A549 (cell line): ENCODE results near the gene HDAC6. TPM values are rescaled to one million over a fixed set of nuclear protein-coding genes. Genes with fewer than 3 reads are reported as not detected.

Experiments
- ATAC-seq, 2 experiments: fragments of 200-7000 bp in 1 of 2; fragments of >200 bp in 1 of 2; cut with Nextera tagmentation in 1 of 2; cut with Tn5 transposase in 1 of 2; 3 replicates each; pipeline versions ENCODE4 v1.8.0 to v1.9.1; 2018 to 2020; ENCODE audit warnings: mild to moderate bottlenecking in 1 of 2, moderate library complexity in 1 of 2
- CTCF ChIA-PET: fragments of 300-600 bp; sonication (Branson Sonifier 250); formaldehyde crosslinking; extraction: SDS; loops from one replicate; lab custom pipeline; 2021; ENCODE audit warnings: antibody characterized with exemption, inconsistent platforms; lab: Yijun Ruan, JAX
- POLR2A ChIA-PET: fragments of 350-600 bp; formaldehyde crosslinking; extraction: SDS; loops from one replicate; lab custom pipeline; 2021; ENCODE audit warnings: antibody characterized with exemption, inconsistent platforms; lab: Yijun Ruan, JAX
- DNase-seq, 2 experiments: peaks; one replicate each; pipeline versions ENCODE4 v3.0.0 to v3.0.0-alpha.2; 2011 to 2016; ENCODE audit warnings: low read depth in 1 of 2, low spot score in 1 of 2
- FAIRE-seq: peaks from 2 replicates; lab custom pipeline; 2011; peaks lifted over from hg19 to GRCh38; lab: Jason Lieb, UNC
- H3K27ac ChIP-seq, 2 experiments: fragments of >200 bp; sonication (Bioruptor Twin); formaldehyde crosslinking; 3 replicates each; pipeline ENCODE4 v1.5.1; 2016 to 2017
- H3K4me1 ChIP-seq: fragments of >200 bp; sonication (Bioruptor Twin); formaldehyde crosslinking; 3 replicates; pipeline ENCODE4 v1.6.1; 2016
- H3K4me2 ChIP-seq: fragments of >200 bp; sonication (Bioruptor Twin); formaldehyde crosslinking; 3 replicates; pipeline ENCODE4 v1.6.1; 2016
- H3K4me3 ChIP-seq: fragments of >200 bp; sonication (Bioruptor Twin); formaldehyde crosslinking; 3 replicates; pipeline ENCODE4 v1.5.1; 2016
- H3K9me3 ChIP-seq: fragments of >200 bp; sonication (Bioruptor Twin); formaldehyde crosslinking; 3 replicates; pipeline ENCODE4 v1.6.1; 2016
- CBX2 ChIP-seq: fragments of 200-600 bp; sonication (generic); IDR thresholded peaks from 2 replicates; pipeline ENCODE4 v1.6.1; 2016; ENCODE audit warnings: low read depth, mild to moderate bottlenecking, borderline replicate concordance
- CBX8 ChIP-seq: fragments of 200-600 bp; sonication (generic); IDR thresholded peaks from 2 replicates; pipeline ENCODE4 v1.6.1; 2016
- E2F6 ChIP-seq: IDR thresholded peaks from 2 replicates; pipeline ENCODE4 v1.6.1; 2012; ENCODE audit warnings: low read depth, borderline replicate concordance
- EHF ChIP-seq: fragments of 250-450 bp; sonication (Bioruptor Pico); IDR thresholded peaks from 2 replicates; pipeline ENCODE4 v1.5.0; 2020; ENCODE audit warnings: mild to moderate bottlenecking
- EHMT2 ChIP-seq: fragments of 200-600 bp; sonication (generic); IDR thresholded peaks from 2 replicates; pipeline ENCODE4 v1.6.1; 2016; ENCODE audit warnings: antibody characterized with exemption, low read depth, mild to moderate bottlenecking, moderate library complexity
- ESRRA ChIP-seq: fragments of 150-350 bp; IDR thresholded peaks from 2 replicates; pipeline ENCODE4 v1.6.1; 2014; ENCODE audit warnings: mild to moderate bottlenecking, low read length, borderline replicate concordance
- GATA3 ChIP-seq: IDR thresholded peaks from 2 replicates; pipeline ENCODE4 v1.6.1; 2012; ENCODE audit warnings: borderline replicate concordance
- HDAC2 ChIP-seq: fragments of 200-600 bp; sonication (generic); IDR thresholded peaks from 2 replicates; pipeline ENCODE4 v1.6.1; 2016
- HES2 ChIP-seq: fragments of >200 bp; sonication (Bioruptor Twin); formaldehyde crosslinking; IDR thresholded peaks from 2 replicates; pipeline ENCODE4 v1.6.1; 2016
- HEYL ChIP-seq: fragments of 250-450 bp; sonication (Bioruptor Pico); IDR thresholded peaks from 2 replicates; pipeline ENCODE4 v1.8.0; 2021; ENCODE audit warnings: mild to moderate bottlenecking, moderate library complexity
- HMGXB4 ChIP-seq: fragments of 250-450 bp; sonication (Bioruptor Pico); IDR thresholded peaks from 2 replicates; pipeline ENCODE4 v1.5.0; 2021; ENCODE audit warnings: mild to moderate bottlenecking, moderate library complexity, borderline replicate concordance
- HOXB13 ChIP-seq: fragments of 250-450 bp; sonication (Bioruptor Pico); IDR thresholded peaks from 2 replicates; pipeline ENCODE4 v1.5.0; 2020; ENCODE audit warnings: low read depth, mild to moderate bottlenecking, moderate library complexity
- HOXB5 ChIP-seq: fragments of 250-450 bp; sonication (Bioruptor Pico); IDR thresholded peaks from 2 replicates; pipeline ENCODE4 v1.5.0; 2020; ENCODE audit warnings: mild to moderate bottlenecking, moderate library complexity
- JUNB ChIP-seq: fragments of >200 bp; sonication (Bioruptor Twin); formaldehyde crosslinking; IDR thresholded peaks from 2 replicates; pipeline ENCODE4 v1.6.1; 2016
- KDM1A ChIP-seq: fragments of 200-600 bp; sonication (generic); IDR thresholded peaks from 2 replicates; pipeline ENCODE4 v1.6.1; 2016; ENCODE audit warnings: low read depth, mild to moderate bottlenecking
- NFE2L2 ChIP-seq: fragments of 150-350 bp; conservative IDR thresholded peaks from 2 replicates; pipeline ENCODE4 v1.6.1; 2014; ENCODE audit warnings: low read length
- PHF8 ChIP-seq: fragments of 200-600 bp; sonication (generic); IDR thresholded peaks from 2 replicates; pipeline ENCODE4 v1.6.1; 2016; ENCODE audit warnings: low read depth, mild to moderate bottlenecking, antibody characterized with exemption, moderate library complexity, borderline replicate concordance
- RAD21 ChIP-seq, 2 experiments: fragments of >200 bp in 1 of 2; sonication (Bioruptor Twin) in 1 of 2; formaldehyde crosslinking in 1 of 2; IDR thresholded peaks in 1 of 2; conservative IDR thresholded peaks in 1 of 2; 2 replicates in 1 of 2; 3 replicates in 1 of 2; pipeline ENCODE4 v1.6.1; 2012 to 2018; ENCODE audit warnings: inconsistent platforms in 1 of 2
- RFX5 ChIP-seq: fragments of 450-650 bp; IDR thresholded peaks from 2 replicates; pipeline ENCODE4 v1.7.1; 2014; ENCODE audit warnings: antibody characterized with exemption, mild to moderate bottlenecking, moderate library complexity
- SMC3 ChIP-seq: fragments of >200 bp; sonication (Bioruptor Twin); formaldehyde crosslinking; IDR thresholded peaks from 3 replicates; pipeline ENCODE4 v1.6.1; 2018; ENCODE audit warnings: inconsistent platforms
- TP53 ChIP-seq: fragments of 250-450 bp; sonication (Bioruptor Pico); IDR thresholded peaks from 2 replicates; pipeline ENCODE4 v1.5.0; 2021; ENCODE audit warnings: mild to moderate bottlenecking, moderate library complexity
- ZC3H11A ChIP-seq: fragments of 450-650 bp; IDR thresholded peaks from 2 replicates; pipeline ENCODE4 v1.6.1; 2014; ENCODE audit warnings: antibody characterized with exemption, mild to moderate bottlenecking
- ZFP36 ChIP-seq: fragments of 450-650 bp; IDR thresholded peaks from 2 replicates; pipeline ENCODE4 v1.6.1; 2014; ENCODE audit warnings: borderline replicate concordance; ENCODE audit not compliant: partially characterized antibody
- ZSCAN20 ChIP-seq: fragments of 250-450 bp; sonication (Bioruptor Pico); IDR thresholded peaks from 2 replicates; pipeline ENCODE4 v1.8.0; 2022; ENCODE audit warnings: mild to moderate bottlenecking, moderate library complexity
- WGBS: methylation state at CpG from one replicate; pipeline ENCODE4 v1.1.6; 2017; ENCODE audit errors: missing lambda C conversion rate; 5-methylcytosine and 5-hydroxymethylcytosine counted together
- polyA plus RNA-seq, 4 experiments: library from polyadenylated mRNA; depleted of rRNA in 3 of 4; stranded (reverse); fragments of >200 nt; fragmentation: RNase III in 1 of 4; extraction: RNeasy Plus Mini Kit Qiagen cat#74134 plus additional on column Dnase treatment in 1 of 4; gene quantifications; 2 replicates in 3 of 4; 3 replicates in 1 of 4; pipeline ENCODE4 v1.2.3, GENCODE V29; 2011 to 2017
- TF ChIP-seq, protein P1 (sequence below): fragments of >200 bp; sonication (Bioruptor Twin); formaldehyde crosslinking; IDR thresholded peaks from 3 replicates; pipeline ENCODE4 v1.5.1; 2016

The HDAC6 gene
- polyA plus RNA-seq, 2 of the 4 experiments (the other 2 are of a cell fraction), result 50.6 to 52.1 TPM

GRCh38 chrX:48761674-48762471 is 40.0 kb upstream of the HDAC6 start, which contains the start of gene GLOD5:
GLOD5 (plus strand) TSS chrX:48761747; CDS start chrX:48761791, 44 bp downstream.
- no peaks in the 10 kb centered on the region for H3K4me1 ChIP-seq
- POLR2A ChIA-PET, result no interaction called here
- TF ChIP-seq RAD21 (conservative IDR thresholded peaks at IDR 0.05 in 1 of 2, IDR thresholded peaks at IDR 0.05 in 1 of 2) (peak; percentile 59 to 65), HDAC2 (no peak), NFE2L2 (no peak), ZC3H11A (no peak), ESRRA (no peak), SMC3 (peak; percentile 27; the same call in 2 of the 3 replicates), HEYL (CRISPR knock-in tag) (no peak)
- TF ChIP-seq, protein P1, sequence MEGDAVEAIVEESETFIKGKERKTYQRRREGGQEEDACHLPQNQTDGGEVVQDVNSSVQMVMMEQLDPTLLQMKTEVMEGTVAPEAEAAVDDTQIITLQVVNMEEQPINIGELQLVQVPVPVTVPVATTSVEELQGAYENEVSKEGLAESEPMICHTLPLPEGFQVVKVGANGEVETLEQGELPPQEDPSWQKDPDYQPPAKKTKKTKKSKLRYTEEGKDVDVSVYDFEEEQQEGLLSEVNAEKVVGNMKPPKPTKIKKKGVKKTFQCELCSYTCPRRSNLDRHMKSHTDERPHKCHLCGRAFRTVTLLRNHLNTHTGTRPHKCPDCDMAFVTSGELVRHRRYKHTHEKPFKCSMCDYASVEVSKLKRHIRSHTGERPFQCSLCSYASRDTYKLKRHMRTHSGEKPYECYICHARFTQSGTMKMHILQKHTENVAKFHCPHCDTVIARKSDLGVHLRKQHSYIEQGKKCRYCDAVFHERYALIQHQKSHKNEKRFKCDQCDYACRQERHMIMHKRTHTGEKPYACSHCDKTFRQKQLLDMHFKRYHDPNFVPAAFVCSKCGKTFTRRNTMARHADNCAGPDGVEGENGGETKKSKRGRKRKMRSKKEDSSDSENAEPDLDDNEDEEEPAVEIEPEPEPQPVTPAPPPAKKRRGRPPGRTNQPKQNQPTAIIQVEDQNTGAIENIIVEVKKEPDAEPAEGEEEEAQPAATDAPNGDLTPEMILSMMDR, result peak; percentile 31; the same call in 2 of the 3 replicates
- TF ChIP-seq, all 56 proteins: peak for 3
- 51% methylated on average over 10 of the region's 12 CpGs for WGBS
- no peak within 1 kb of the TSS for H3K4me2 ChIP-seq
- H3K4me3 ChIP-seq, result no peak within 1 kb of the TSS
- ATAC-seq, result peak; percentile 95
- no peaks in the 10 kb centered on the region for H3K9me3 ChIP-seq
- peak in 1 of 2 experiments; percentile 39 for DNase-seq
- no peak within 1 kb of the TSS for H3K27ac ChIP-seq
- no peak for FAIRE-seq
- CTCF ChIA-PET, result interaction anchor here (0.6 to 1.8 kb wide), 8 partner anchors 12 to 980 kb away, joined by 3 to 4 read pairs (median 4); partner anchors contain the start of gene HDAC6

- no peak overlapping the region for H3K4me3 ChIP-seq
- FAIRE-seq, result no peak
- H3K4me1 ChIP-seq, result no peaks in the 10 kb centered on the region
- ChIA-PET POLR2A (no interaction called here), CTCF (interaction anchor here (0.6 kb wide), 1 partner anchor 131 kb away, joined by 5 read pairs; no protein-coding TSS in a partner anchor)
- DNase-seq, result no peak
- no peaks in the 10 kb centered on the region for H3K9me3 ChIP-seq
- no peak overlapping the region for H3K4me2 ChIP-seq
- no peak overlapping the region for H3K27ac ChIP-seq
- 51% methylated on average over 6 of the region's 6 CpGs for WGBS
- TF ChIP-seq NFE2L2 (no peak), CBX8 (no peak), GATA3 (no peak), E2F6 (no peak), HMGXB4 (CRISPR knock-in tag) (no peak), KDM1A (no peak), ZSCAN20 (no peak), HOXB5 (CRISPR knock-in tag) (no peak), PHF8 (no peak), ZFP36 (no peak), HES2 (no peak), HDAC2 (no peak), CBX2 (no peak), HOXB13 (CRISPR knock-in tag) (no peak), JUNB (no peak), EHF (CRISPR knock-in tag) (no peak), RFX5 (no peak), EHMT2 (no peak), TP53 (CRISPR knock-in tag) (no peak)
- ATAC-seq, result no peak
Measured at GRCh38 chrX:48769230-48769629, 32.6 kb upstream of the HDAC6 start.
